ENCODE results near the gene ATL3.
"Not testable (repeated sequence)": the region's sequence is repeated elsewhere in the genome, so short reads cannot be mapped to it uniquely, and the experiment has no call there.

ATL3 gene

GRCh38 chr11:63614136-63614671 is 57.0 kb downstream of the ATL3 start, which contains the start of gene PLAAT3:
TSS of gene PLAAT3 (minus strand) at chr11:63614433. CDS start at chr11:63614014, 419 bp downstream.
- DNase-seq, result no peak

DNA sequence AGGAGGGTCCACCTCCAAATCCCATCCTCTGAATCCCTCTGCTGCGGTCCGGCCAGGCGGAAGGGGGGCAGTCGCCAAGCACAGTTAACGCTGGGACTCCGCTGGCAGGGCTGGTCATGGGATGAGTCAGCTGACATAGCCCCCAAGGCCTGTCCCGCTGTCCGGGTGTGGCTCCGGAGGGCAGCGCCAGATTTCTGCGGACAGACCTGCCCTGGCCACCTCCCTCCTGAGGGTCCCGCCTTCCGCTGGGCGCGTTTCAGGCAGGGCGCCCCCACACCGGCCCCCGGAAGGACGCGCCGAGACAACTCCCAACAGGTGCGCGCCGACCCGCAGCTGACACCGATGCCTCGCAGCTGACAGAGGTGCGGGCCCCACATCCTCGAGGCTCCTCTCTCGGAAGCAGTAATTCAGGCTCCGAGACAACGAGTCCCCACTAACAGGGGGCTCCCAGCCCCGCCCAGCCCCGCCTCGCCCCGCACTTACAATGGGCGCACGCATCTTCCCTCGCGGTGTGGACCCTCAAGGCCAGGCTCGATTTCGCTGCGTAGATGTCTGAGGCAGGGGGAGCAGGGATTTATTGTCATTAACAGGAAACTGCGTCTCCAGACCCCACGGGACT is 57.5 kb downstream of the ATL3 start:
- DNase-seq, result no peak

DNA sequence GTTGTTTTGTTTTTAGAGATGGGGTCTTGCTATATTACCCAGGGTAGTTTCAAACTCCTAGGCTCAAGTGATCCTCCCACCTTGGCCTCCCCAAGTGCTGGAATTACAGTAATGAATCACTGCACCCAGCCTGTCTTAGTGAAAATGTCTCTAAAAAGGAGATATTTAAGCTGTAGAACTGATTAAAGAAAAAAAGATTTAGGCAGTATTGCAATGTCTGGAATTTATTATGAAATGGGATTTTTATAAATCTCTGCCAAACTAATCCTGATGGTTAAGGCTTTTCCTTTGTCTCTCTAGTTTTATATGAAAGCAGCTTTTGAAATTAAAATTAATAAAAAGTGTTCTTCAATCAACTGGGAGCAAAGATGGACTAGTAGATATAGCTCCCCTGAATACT is 59.0 kb downstream of the ATL3 start:
- DNase-seq, result no peak

DNA sequence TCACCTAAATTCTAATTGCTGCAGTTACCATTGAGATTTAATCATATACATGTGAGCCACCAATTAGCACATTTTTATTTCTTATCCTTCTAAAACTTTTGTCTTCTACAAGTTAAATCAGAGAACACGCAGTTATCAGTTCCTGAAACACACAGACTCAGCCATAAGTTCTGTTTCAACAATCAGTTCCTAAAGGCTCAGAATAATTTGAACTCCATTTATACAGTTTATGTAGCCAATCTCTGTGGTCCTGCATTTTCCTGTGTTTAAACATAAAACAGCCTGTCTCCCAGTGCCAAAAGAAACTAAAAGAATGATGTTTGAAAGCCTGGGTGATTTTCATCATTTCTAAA is 59.8 kb downstream of the ATL3 start:
- no peak for DNase-seq

GRCh38 chr11:63610604-63611394 is 60.4 kb downstream of the ATL3 start:
- no peak for DNase-seq

DNA sequence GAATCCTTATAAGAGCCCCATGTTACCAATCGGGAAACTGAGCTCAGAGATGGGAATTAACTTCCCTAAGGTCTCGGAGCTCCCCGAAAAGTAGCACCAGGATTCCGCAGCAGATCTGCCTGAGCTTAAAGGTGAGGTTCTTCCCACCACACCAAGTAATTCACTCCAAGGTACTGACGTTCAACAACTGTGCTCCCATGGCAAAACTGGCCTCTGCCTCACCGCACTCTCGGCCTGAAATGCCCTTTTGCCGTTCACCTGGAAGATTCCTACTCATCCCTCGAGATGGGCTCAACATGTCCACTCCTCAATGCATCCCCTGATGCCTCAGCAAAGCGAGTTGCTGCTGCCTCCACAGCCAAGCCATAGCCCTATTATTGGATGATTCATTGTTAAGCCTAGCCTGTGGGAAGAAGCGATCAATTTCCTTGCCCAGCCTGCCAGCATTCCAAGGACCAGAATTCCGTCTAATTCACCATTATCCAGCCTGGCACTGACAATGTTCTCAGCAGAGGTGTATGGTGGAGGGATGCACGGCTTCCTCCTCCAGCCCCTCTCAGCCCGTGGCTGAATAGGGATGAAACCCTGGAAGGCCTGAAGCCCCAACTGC is 61.1 kb downstream of the ATL3 start:
- no peak for DNase-seq

DNA sequence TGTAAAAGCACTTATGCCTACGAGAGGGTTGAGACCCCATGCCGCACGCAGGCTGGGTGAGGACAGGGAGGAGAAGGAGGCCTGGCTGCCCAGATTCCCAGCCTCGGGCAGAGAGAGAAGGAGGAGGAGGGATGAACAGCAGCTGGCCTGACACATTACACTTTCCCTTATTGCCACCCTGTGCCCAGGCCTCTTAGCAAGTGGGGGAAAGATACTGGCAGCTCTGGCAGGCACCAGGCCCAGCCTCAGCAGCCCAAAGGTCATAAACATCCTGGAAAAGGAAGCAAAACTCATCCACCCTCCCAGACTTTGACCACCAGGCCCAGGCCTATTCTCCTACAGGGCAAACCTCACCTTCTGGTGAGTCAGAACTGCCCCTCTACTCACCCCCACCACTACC is 61.6 kb downstream of the ATL3 start:
- no peak for DNase-seq

GRCh38 chr11:63608353-63609345 is 62.5 kb downstream of the ATL3 start:
- DNase-seq, result no peak

DNA sequence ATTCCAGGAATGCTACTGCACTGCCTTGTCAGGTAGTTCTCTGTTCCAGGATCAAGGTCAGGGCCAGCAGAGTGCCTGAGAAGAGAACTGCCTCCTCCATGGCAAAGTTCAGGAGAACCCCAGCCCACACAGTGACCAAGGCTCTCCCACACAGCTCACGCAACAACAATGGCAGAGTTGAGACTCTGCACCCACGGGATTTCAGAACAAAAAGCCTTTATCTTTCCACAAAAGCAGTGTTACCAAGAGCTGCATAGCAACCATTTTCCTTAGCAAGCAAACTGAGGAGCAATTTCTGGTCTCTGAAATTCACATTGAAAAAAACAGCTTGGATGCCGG is 68.0 kb downstream of the ATL3 start:
- DNase-seq, result no peak

DNA sequence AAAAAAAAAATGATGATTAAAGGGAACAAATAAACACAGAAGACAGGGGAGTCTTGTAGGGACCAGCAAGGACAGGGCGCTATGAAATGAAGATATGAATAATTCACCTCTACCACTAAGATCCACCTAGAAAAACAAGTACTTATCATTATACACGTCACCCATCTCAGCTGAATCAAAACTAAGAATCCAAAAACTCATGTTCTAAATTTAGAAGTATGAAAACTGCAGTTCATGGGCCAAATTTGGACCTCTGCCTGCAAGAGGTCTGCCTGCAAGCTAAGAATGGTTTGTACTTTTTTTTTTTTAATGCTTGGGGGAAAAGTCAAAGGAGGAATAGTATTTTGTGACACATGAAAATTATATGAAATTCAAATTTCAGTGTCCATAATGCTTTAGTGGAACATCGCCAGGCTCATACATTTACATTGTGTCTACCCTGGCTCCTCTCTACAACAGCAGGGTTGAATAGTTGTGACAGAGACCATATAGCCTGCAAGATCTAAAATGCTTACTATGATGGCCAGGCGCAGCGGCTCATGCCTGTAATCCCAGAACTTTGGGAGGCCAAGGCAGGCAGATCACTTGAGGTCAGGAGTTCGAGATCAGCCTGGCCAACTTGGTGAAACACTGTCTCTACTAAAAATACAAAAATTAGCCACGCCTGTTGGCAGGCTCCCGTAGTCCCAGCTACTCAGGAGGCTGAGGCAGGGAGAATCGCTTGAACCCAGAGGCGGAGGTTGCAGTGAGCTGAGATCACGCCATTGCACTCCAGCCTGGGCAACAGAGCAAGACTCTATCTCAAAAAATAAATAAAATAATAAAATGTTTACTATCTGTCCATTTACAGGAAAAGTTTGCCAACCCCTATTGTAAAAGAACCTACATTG is 68.6 kb downstream of the ATL3 start:
- not testable (repeated sequence) for DNase-seq

- no peak for DNase-seq
Measured at GRCh38 chr11:63599211-63600122, 71.7 kb downstream of the ATL3 start.

DNA sequence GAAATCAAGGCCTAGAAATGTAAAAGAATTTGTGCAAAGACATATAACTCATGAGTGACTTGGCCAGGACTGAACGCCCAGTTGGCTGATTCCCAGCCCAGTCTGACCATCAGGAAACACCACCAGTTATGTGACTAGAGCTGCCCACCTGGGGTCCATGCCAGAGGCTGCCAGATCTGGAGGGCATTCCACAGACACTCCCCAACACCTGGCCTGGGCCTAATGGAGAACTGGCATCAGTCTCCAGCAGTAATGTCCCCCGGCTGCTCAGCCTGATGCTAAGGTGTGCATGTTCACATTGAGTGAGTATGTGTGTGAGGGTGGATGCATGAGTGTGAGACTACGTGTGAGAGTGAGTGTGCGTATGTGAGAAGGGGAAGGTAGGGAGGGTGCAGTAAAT is 72.6 kb downstream of the ATL3 start:
- no peak for DNase-seq

DNA sequence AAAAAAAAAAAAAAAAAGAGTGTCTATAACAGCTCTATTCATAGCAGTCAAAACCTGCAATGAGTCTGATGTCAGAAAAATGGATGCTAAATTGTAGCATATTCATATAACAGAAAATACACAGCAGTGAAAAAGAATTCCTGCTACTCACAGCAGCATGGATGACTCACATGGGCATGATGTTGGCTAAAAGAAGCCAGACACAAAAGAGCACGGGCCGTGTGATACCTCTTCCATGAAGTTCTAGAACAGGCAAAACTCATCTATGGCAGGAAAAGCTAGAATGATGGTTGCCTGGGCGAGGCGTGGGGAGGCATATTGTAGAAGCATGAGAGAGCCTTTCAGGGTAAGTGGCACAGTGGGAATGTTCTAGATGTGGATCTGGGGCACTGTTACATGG is 75.9 kb downstream of the ATL3 start:
- no peak for DNase-seq

GRCh38 chr11:63592975-63593395 is 78.2 kb downstream of the ATL3 start:
- DNase-seq, result no peak

- no peak for DNase-seq
Measured at GRCh38 chr11:63590024-63590788, 81.0 kb downstream of the ATL3 start.

DNA sequence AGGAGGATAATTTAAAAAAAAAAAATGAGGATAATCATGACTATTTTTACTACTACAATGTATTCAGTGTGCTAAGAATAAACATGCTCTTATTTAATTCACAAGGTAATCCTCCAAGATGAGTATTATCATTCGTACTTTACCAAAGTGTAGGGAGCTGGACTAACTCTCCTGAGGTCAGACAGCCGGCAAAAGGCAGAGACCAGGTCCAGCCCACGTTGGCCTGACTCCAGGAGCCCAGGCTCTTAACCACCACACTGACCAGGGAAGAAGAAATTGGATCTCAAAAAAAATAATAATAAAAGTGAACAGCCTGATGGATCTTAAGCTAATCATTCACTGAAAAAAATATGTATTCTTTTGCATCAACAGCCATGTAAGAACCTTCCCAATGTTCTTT is 82.2 kb downstream of the ATL3 start:
- no peak for DNase-seq

DNA sequence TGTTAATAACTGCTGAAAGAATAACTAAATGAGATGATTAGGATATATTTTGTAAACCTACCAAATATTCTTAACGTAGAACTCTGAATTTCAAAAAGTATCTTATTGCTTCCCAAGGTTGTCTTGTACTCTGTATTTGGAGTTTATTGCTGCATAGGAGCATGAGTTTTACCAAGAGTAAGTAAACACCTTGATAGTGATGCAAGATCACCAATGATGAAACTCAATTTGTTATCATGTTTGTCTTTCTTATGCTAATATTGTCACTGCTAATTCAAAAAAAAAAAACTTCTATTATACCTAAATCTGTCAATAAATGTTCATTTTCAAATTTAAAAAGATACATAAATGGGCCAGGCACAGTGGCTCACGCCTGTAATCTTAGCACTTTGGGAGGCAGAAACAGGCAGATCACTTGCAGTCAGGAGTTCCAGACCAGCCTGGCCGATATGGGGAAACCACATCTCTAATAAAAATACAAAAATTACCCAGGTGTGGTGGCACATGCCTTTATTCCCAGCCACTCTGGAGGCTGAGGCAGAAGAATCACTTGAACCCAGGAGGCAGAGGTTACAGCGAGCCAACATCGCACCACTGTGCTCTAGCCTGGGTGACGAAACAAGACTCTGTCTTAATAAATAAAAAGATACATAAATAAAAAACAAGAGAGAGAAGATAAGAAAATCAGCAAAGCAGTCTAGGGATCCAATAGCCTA is 84.6 kb downstream of the ATL3 start:
- DNase-seq, result no peak

DNA sequence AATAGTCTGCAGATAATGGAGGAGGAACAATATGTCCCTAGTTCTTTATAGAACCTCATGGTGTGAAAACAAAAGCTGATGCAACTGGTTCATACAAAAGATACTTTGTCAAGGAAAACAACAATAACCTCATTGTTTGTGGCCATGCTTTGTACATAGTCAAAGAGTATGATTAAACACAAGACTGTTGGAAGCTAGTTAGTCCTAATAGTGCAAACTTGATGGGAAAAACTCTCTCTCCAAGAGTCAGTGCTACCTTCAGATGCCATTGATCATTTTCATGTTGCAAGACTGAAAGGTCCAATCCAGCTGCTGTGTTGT is 87.9 kb downstream of the ATL3 start:
- DNase-seq, result no peak

DNA sequence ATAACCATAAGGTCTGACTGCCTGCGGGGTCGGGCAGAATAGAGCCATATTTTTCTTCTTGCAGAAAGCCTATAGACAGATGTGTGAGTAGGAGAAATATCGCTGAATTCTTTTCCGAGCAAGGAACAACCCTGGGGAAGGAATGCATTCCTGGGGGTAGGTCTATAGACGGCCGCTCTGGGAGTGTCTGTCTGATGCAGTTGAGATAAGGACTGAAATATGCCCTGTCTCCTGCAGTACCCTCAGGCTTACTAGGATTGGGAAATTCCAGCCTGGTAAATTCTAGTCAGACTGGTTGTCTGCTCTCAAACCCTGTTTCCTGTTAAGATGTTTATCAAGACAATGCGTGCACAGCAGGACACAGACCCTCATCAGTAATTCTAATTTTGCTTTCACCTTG is 90.0 kb downstream of the ATL3 start:
- DNase-seq, result not testable (repeated sequence)

Measured in KG1 (cell line).